Measurements from ENCODE around the gene MYOM3.
"Not testable (repeated sequence)": the region's sequence is repeated elsewhere in the genome, so short reads cannot be mapped to it uniquely, and the experiment has no call there.

MYOM3 gene

DNA sequence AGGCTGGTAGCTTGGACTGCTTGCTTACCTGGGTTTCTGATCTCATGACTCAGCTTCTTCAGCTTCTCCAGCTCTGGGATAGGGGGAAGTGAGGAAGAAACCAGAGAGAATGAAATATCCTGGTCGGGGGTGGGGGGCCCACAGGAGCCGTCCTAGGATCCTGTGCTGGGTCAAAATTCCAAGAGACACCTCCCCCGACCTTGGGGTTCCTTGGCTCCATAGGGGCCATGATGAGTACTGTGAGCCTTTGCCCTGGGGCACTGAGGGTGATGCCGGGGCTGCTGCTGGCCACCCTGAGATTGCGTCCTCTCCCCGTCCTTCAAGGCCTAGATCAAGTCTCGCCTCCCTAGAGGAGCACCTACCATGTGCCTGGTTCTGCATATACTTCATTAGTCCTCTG lies 40.0 kb downstream of the MYOM3 start:
- no peak for DNase-seq (ENCODE audit: low spot score)

DNA sequence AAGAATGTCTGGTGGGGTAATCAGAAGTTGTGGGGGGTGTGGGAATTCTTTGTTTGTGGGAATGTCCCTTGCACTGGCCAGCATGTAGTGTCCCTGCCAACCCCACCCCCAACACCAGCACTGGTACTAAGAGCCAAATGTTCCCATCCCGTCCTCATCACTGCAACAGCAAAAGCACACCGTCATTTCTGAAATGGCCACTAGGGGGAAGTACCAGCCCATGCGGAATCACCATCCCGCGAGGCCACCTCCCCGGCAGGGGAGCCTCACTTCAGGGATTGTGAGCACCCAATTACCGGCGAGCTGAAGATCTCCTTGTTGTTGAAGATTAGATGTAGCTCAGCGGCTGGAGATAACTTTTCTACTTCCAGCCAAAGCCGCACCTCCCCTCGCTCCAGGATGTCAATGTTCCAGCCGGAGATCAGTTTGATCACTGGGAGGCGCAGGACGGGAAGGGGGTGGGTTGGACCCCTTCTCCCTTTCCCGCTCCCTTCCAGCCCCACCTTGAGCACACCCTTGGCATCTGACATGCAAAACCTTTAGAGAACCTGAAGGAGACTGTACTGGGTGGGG lies 41.0 kb downstream of the MYOM3 start:
- peak; percentile 57 for DNase-seq (ENCODE audit: low spot score)

DNA sequence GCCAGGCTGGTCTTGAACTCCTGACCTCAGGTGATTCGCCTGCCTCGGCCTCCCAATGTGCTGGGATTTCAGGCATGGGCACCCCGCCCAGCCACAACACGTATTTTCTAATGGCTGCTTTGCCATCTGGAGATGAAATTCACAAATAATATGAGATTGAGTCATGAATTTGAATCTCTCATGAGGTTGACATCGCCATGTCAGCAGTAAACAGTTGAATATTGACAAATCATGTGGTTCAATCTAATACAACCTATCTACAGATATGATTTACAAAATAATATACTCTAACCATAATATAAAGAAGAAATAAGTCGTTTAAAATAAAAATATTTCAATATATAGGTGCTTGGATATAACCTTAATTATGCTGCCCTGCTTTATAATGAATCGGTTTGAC lies 42.1 kb downstream of the MYOM3 start:
- no peak for DNase-seq (ENCODE audit: low spot score)

DNA sequence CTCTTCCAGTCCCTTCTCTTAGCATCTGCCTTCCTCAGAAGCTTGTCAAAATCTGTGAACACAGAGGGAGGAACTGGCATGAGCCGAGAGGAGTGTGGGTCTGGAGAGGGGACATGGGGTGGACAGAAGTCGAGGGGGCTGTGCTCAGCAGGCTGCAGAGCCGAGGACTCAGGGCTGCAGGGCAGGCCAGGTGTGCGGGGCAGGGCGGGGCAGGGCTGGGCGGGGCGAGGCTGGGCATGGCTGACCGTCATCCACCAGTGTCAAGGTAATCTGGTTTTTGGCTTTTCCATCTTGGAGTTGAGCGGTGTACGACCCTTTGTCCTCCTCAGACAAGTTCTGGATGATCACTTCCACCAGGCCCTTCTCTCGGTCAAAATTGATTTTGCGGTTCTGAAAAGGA lies 44.0 kb downstream of the MYOM3 start:
- no peak for DNase-seq (ENCODE audit: low spot score)

DNA sequence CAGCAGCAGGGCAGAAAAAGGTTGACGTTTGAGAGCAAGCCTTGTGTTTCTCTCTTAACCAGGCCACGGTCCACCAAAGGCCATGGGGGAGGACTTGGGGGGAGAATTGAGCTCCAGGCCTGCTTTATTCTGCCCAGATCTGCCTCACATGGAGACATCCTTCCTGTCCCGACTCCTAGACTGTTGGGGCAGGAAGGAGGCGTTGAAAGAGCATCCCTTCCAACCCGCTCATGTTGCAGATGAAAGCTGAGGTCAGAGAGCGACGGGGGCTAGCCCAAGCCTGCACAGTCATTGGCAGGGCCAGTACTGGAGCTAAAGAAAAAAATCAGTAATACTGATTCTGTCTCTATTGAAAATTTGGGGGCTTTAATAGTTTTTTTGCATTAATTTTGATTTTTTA lies 46.6 kb downstream of the MYOM3 start:
- no peak for DNase-seq (ENCODE audit: low spot score)

DNA sequence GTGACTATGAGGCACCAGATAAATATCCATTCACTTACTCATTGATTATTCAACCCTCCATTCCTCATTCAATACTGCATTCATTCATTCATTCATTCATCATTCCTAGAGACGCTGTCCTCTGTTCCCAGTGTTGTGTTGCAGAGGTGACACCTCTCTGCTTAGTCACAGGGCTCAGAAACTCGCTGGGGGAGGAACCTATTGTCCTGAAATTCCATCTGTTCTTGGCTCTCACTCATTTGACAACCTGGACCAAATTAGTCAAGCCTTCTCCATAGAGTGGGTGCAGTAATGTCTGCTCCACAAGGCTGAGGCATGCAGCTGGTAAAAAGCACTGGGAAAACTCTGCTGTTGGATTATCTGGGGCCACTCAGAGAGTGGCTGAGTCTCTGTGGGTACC lies 49.7 kb downstream of the MYOM3 start:
- DNase-seq (ENCODE audit: low spot score): no peak

DNA sequence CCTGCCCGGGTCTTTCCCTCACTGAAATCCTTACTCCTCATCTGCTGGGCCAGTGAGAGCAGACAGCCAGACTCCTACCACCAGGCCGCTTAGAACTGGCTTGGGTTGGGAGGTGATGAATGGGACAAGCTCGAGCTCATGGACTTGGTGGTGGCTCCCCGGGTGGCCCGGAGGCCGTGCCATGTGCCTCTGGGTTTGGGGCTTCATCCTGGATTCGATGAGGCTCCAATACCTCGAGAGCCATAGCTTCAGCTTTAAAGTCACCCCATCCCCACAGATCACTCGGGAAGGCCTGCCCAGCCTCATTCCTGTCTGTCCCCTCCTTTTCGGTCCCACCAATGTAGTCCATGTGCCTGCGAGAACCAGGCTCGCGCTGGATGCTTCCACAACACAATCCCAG lies 51.5 kb downstream of the MYOM3 start:
- no peak for DNase-seq (ENCODE audit: low spot score)

DNA sequence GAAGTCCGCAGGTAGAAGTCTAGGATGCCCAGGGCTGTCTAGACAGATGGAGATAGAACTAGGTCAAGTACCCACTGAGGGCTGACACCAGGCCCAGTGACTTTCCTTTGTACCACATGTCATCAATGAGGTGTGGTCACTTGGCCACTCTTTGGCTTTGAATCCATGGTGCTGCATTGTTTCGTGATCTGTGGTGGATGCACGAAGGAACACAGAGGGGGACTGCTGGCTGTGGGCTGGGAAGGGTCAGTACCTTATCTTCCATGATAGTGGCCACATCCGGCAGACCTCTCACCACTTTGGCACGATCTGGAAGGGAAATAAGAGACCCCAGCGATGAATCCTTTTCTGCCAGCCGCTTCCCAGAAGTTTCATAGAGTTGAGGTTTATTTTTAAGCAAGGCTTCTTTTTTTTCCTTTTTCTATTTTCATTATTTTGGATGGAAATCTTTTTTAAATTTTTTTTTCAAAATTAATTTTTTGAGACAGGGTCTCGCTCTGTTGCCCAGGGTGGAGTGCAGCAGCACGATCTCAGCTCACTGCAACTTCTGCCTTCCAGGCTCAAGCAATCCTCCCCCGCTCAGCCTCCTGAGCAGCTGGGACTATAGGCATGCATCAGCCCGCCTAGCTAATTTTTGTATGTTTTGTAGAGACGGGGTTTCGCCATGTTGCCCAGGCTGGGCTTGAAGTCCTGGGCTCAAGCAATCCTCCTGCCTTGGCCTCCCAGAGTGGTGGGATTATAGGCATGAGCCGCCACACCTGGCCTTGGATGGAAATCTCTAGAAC lies 53.1 kb downstream of the MYOM3 start:
- DNase-seq (ENCODE audit: low spot score): no peak

DNA sequence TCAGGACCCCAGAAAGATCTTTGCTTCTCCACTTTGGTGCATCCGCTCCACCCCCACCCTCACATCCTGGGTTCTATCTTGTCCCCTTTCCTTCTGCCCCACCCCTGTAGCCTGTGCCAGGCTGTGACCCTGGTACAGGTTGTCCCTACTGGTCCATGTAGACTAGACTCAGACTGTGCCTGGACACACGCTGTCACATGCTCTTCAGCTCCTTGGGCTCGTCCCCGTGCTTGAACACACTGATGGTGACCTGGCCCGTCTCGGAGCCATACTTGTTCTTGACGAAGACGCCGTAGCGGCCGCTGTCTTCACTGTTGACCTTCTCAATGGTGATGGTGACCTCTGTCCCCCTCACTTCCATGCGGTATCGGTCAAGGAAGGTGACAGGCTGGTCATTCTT lies 54.8 kb downstream of the MYOM3 start:
- no peak for DNase-seq (ENCODE audit: low spot score)

DNA sequence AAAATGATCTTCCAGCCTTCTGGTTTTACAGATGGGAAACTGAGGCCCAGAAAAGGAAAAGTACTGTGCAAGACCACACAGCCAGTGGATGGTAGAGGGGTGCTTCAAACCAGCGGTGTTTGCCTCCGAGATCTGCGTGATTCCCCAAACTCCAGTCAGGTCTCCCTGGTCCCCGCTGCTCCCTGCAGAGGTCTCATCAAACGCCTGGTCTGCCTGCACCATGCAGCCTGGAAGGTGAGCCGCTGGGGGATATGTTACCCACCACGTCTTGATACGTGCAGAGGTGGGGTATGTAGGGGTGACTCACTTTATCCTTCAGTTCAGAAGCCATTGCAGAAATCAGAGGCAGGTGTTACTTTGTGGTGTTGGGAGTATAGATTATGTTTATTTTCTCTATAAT lies 56.3 kb downstream of the MYOM3 start:
- DNase-seq (ENCODE audit: low spot score): no peak

DNA sequence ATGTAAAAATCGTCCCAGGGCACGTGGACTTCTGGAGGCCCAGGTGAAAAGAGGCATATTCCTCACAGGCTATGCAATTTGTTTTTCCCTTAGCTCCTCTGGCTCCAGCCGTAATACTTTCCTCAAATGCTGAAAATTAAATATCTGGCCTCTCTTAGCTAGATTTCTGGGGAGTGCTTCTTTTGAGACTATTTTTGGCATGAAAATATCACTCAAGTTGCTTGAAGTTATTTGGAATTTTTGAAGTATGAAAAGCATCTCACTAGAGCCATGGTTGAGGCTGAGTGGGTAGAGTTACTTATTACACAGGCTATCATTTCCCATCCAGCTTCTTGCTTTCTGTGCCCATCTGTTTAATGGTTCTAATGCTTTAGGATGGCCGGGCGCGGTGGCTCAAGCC lies 59.7 kb downstream of the MYOM3 start:
- no peak for DNase-seq (ENCODE audit: low spot score)

DNA sequence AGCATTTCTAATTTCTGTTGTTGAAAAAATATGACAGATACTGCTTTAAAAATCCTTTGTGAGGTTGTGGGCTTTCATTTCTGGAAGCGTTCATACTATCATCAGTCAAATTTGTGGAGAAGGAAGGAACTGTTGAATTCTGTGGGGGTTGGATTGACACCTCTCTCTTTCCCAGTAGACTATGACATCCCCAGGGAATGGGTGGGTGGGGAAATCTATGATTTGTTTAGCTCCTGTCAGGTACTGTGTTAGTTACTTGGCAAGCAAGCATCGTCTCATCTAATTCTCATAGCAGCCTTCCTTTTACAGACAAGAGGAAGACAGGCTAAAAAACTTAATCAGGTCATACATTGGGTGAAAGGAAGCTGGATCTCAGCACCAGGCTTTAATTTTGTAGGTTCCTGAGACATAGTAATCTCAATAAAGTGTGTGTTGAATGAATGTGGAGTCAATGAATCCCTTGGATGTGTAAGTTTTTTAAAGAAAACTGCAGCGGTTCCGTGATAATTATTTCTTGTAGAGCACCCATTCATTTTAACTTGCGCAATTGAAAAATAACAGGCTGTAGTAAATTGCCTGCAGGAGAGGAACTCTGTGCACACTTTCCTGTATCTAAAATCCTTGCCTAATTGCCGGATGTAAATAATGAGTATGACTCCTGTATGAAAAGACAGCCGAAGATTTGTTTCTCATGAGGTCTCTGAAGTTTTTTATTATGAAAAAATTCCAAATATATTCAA lies 60.6 kb downstream of the MYOM3 start:
- DNase-seq (ENCODE audit: low spot score): no peak

DNA sequence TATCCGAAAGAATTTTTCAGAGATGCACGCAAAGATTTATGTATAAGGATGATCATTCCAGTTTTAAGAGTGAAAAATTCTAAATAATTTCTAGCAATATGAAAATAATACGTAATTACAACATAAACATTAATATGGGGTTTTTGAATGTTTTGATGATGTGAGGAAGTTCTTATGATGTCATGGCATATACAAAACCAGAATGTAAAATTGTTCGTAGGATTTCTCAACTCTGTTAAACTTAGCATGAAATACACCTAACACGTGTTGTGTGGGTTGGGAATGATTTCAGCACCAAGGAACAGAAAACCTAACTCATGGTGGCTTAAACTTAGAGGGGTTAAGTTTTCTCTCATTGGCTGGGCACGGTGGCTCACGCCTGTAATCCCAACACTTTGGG lies 62.2 kb downstream of the MYOM3 start:
- DNase-seq (ENCODE audit: low spot score): no peak

DNA sequence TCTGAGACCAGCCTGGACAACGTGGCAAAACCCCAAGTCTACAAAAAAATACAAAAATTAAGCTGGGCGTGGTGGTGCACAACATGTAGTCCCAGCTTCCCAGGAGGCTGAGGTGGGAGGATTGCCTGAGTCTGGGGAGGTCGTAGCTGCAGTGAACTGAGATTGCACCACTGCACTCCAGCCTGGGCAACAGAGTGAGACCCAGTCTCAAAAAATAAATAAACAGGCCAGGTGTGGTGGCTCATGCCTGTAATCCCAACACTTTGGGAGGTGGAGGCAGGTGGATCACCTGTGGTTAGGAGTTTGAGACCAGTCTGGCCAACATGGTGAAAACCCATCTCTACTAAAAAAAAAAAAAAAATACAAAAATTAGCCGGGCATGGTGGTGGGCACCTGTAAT lies 63.0 kb downstream of the MYOM3 start:
- DNase-seq (ENCODE audit: low spot score): not testable (repeated sequence)

DNA sequence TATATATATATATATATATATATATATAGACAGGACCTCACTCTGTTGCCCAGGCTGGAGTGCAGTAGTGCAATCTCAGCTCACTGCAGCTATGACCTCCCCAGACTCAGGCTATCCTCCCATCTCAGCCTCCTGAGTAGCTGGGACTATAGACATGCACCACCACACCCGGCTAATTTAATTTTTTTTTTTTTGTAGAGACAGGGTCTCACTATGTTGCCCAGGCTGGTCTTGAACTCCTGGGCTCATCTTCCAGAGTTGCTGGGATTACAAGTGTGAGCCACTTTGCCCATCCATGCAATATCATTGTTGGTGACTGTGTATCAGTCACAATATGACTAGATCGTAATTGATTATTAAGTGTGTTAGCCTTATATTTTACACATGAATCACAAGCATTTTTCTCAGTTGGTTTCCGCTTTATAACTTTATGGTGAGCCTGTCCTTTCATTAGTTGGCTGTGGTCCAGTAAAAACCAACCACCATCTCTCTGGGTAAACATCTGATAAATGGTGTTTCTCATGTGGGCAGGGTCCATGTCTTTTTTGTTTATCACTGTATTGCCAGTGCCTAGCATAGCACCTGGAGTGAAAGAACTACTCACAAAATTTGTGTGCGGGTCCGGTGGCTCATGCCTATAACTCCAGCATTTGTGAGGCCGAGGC lies 63.6 kb downstream of the MYOM3 start:
- DNase-seq (ENCODE audit: low spot score): no peak

DNA sequence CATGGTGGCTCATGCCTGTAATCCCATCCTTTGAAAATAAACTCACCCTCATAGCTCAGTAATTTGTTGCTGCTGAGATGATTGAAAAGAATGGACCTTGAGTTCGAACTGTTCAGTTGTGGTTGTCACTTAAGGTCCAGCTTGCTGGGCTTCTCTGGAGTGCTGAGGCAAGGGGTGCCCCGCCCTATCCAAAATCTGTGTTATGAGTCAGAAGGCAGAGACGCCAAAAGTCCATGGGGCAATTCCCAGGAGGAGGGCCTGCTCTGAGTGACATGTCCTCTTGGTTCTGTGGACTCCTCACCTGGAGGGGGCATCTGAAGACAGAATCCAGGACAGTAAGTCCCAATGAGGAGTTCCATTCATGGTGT lies 64.8 kb downstream of the MYOM3 start:
- no peak for DNase-seq (ENCODE audit: low spot score)

DNA sequence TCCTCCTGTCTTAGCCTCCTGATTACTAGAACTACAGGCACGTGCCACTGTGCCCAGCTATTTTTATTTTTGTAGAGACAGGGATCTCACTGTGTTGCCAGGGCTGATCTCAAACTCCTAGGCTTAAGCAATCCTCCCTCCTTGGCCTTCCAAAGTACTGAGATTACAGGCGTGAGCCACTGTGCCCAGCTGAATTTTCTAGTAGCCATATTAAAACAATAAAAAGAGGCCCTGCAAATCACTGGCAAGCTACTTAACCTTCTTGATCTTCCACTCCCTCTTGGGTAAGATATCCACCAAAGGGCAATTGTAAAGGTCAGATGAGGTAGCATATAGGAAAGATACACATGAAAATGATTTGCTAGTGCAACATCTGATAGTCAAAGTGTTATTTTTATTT lies 66.2 kb downstream of the MYOM3 start:
- no peak for DNase-seq (ENCODE audit: low spot score)

DNA sequence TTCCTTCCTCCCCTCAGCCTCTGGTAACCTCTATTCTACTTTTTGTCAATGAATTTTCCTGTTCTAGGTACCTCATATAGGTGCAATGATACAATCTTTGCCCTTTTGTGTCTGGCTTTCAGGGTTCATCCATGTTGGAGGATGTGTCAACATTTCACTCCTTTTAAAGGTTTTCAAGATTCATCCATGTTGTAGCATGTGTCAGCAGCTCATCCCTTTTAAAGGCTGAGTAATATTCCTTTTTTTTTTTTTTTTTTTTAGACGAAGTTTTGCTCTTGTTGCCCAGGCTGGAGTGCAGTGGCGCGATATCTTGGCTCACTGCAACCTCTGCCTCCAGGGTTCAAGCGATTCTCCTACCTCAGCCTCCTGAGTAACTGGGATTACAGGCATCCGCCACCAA lies 67.3 kb downstream of the MYOM3 start:
- not testable (repeated sequence) for DNase-seq (ENCODE audit: low spot score)

DNA sequence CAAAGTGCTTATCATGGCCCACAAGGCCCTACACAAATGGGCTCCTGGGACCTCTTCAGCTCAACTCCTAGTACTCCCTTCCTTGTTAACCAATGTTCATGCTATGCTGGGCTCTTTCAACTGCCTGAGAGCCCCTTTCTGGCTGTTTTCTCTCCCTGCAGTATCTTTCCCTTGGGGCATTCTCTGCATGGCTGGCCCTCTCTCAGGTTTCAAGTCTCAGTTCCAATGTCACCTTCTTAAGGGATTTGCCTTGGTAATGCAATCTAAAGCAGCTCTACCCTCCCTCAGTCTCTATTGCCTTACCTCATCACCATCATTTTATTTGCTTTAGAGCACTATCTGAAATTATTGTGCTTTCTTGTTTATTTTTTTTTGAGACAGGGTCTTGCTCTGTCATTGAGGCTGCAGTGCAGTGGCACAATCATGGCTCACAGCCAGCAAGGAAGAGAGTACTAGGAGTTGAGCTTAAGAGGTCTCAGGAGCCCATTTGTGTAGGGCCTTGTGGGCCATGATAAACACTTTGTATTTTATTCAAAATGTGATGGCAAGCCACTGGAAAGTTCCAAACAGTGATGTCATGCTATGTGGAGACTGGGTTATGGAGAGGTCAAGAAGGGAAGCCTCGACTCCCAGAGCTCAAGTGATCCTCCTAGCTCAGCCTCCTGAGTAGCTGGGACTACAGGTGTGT lies 68.4 kb downstream of the MYOM3 start:
- no peak for DNase-seq (ENCODE audit: low spot score)

DNA sequence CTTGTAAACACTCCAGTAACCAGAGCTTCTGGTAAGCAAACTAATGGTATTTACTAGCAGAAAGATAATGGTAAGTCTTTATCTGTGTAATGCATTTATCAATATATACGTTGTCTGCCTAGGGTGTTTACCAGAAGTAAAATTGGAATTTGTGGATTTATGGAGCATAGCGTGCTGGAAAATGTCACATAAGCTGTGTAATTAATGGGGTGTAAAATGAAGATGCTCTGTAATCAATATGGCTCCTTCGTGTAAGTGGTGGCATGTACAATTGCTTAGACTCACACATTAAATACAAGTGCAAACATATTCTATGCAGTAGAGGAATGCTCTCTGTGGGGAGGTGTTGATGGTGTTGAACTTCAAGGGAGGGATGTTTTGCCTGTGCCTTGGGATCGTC lies 69.6 kb downstream of the MYOM3 start:
- DNase-seq (ENCODE audit: low spot score): no peak

DNA sequence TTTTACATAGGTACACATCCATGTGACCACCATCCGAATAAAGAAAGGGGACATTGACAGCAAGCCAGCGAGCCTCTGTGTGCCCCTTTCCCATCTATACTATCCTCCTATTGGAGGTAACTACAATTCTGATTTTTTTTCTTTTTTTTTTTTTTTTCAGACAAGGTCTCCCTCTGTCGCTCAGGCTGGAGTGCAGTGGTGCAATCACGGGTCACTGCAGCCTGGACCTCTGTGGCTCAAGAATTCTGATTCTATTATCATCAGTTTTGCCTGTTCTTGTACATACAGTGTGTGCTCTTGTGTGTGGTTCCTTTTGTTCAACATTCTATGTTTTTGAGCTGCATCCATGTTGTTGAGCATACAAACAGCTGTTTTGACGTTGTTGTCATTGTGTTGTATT lies 75.8 kb downstream of the MYOM3 start:
- no peak for DNase-seq (ENCODE audit: low spot score)

DNA sequence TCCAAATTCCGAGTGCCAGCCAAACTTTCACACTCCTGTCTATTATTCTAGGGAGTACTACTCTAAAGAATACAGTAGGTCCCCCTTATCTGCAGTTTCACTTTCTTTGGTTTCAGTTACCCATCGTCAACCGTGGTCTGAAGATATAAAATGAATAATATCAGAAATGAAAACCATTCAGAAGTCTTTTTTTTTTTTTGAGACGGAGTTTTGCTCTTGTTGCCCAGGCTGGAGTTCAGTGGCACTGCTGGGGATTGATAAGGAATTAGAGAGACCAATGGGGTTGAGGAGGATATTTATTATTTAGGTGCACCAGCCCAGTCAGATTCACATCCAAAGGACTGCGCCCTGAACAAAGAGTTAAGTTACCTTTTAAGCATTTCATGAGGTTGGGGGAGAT lies 79.0 kb downstream of the MYOM3 start:
- no peak for DNase-seq (ENCODE audit: low spot score)
